ENCODE data around the gene ING3.
A peak's percentile ranks its signal among the peaks of the same experiment; 100 is the strongest.

GRCh38 chr7:120941064-120941463 lies 9.5 kb upstream of the ING3 start:
- peak; percentile 31 to 45 (median 42) for TF ChIP-seq CTCF (IDR thresholded peaks at IDR 0.05)
- no peak for TF ChIP-seq EP300 (IDR thresholded peaks at IDR 0.05; ENCODE audit: low read depth)
